Ovary (tissue), 9 donors: Measurements from ENCODE around the gene INO80C. TPM values are rescaled to one million over a fixed set of nuclear protein-coding genes. Genes with fewer than 3 reads are reported as not detected.

ENCODE experiments used
- DNase-seq, 5 donors: peaks; one replicate each; pipeline ENCODE4 v3.0.0-alpha.2; 2019 to 2020
- H3K27ac ChIP-seq, 2 donors: fragments of 200-600 bp; one replicate each; pipeline versions ENCODE4 v1.5.1 to v1.8.0; 2019 to 2022
- H3K27me3 ChIP-seq: fragments of 200-600 bp; one replicate; pipeline ENCODE4 v1.8.0; 2022
- H3K36me3 ChIP-seq: fragments of 200-600 bp; sonication (generic); one replicate; pipeline ENCODE4 v1.5.1; 2019
- H3K4me1 ChIP-seq: one replicate; pipeline ENCODE4 v1.8.1; 2013; ENCODE audit warnings: mild to moderate bottlenecking, moderate library complexity; ENCODE audit not compliant: insufficient read depth
- H3K4me3 ChIP-seq: fragments of 200-600 bp; sonication (generic); one replicate; pipeline ENCODE4 v1.5.1; 2017
- H3K9me3 ChIP-seq, 2 donors: fragments of 200-600 bp in 1 of 2; sonication (generic) in 1 of 2; one replicate each; pipeline versions ENCODE4 v1.5.1 to v1.8.1; 2013 to 2019; ENCODE audit warnings: mild to moderate bottlenecking in 1 of 2, moderate library complexity in 1 of 2
- CTCF ChIP-seq, 3 donors: fragments of 450-650 bp in 2 of 3; fragments of 200-600 bp in 1 of 3; IDR thresholded peaks; one replicate each; pipeline versions ENCODE4 v1.5.1 to v1.8.0; 2016 to 2022; ENCODE audit warnings: antibody characterized with exemption in 3 of 3, mild to moderate bottlenecking in 1 of 3
- EP300 ChIP-seq: sonication (generic); formaldehyde crosslinking; IDR thresholded peaks from one replicate; pipeline ENCODE4 v1.6.1; 2017; ENCODE audit warnings: antibody characterized with exemption
- POLR2A ChIP-seq: fragments of 450-650 bp; IDR thresholded peaks from one replicate; pipeline ENCODE4 v1.6.1; 2017; ENCODE audit warnings: antibody characterized with exemption, mild to moderate bottlenecking, moderate library complexity
- WGBS, 3 donors: extraction: QIAGEN DNeasy Blood & Tissue Kit in 1 of 3; methylation state at CpG; one replicate each; pipeline versions ENCODE4 v1.1.5 to v1.1.7; 2013 to 2017; 5-methylcytosine and 5-hydroxymethylcytosine counted together
- intact Hi-C, 4 donors: fragments of 100-400 bp; cut with DNase I; formaldehyde crosslinking; loops; one replicate each; pipeline versions ENCODE4 v1.11.0 to v1.15.1; 2022 to 2023
- polyA plus RNA-seq, 2 donors: library from polyadenylated mRNA; stranded (reverse); fragments of 200-250 nt in 1 of 2; fragments of 350-450 nt in 1 of 2; fragmentation: Illumina TruSeq in 1 of 2; extraction: RNeasy Lipid Tissue Mini Kit (QIAGEN cat#74804) in 1 of 2; gene quantifications; one replicate each; pipeline ENCODE4 v1.2.3, GENCODE V29; 2013 to 2014
- total RNA-seq, 7 donors: library from RNA; depleted of rRNA in 2 of 7; stranded (reverse); fragments of >200 nt in 2 of 7; fragmentation: NEBNext Ultra II Directional in 3 of 7; extraction: Animal tissue kit (Norgen Biotek cat#: 25700) in 3 of 7; gene quantifications; one replicate each; pipeline versions ENCODE4 v1.1.0 to v1.2.4, GENCODE V29; 2016 to 2023
- donor health status: DM: no; HTN: no; CAD: no; lungs with moderate emphysema.
- donor health status: DM: no; HTN: no; CAD: no.
- donor health status: Bipolar disorder and iron deficiency.
- donor health status: DM: yes; HTN: yes; CAD: no.
- donor health status: DM: no; HTN: no; CAD: no.
- donor health status: DM: yes; HTN: yes; CAD: no.

INO80C gene
- total and polyA plus RNA-seq, 9 donors: 1.8 to 13.9 (median 8.8) TPM

GRCh38 chr18:35435401-35435800 is 62.4 kb downstream of the INO80C start:
- H3K9me3 ChIP-seq: no peaks in the 10 kb centered on the region
- H3K4me3 ChIP-seq: no peak overlapping the region
- intact Hi-C loops: no loop called here
- H3K27me3 ChIP-seq: no peaks in the 10 kb centered on the region
- TF ChIP-seq CTCF (IDR thresholded peaks at IDR 0.05): no peak
- TF ChIP-seq POLR2A: no peak
- TF ChIP-seq EP300: no peak
- no peaks in the 10 kb centered on the region for H3K4me1 ChIP-seq
- H3K36me3 ChIP-seq: no peaks in the 10 kb centered on the region
- WGBS, 3 donors: 83 to 91% (median 87%) methylated on average over 3 of the region's 3 CpGs
- DNase-seq: no peak
- H3K27ac ChIP-seq: no peak overlapping the region

GRCh38 chr18:35432565-35433001 is 65.2 kb downstream of the INO80C start:
- H3K27me3 ChIP-seq: no peaks in the 10 kb centered on the region
- H3K4me1 ChIP-seq: no peaks in the 10 kb centered on the region
- TF ChIP-seq EP300 (no peak), CTCF (IDR thresholded peaks at IDR 0.05) (no peak), POLR2A (no peak)
- intact Hi-C loops: no loop called here
- H3K9me3 ChIP-seq: no peaks in the 10 kb centered on the region
- H3K27ac ChIP-seq: no peak overlapping the region
- DNase-seq: no peak
- H3K36me3 ChIP-seq: no peaks in the 10 kb centered on the region
- WGBS, 3 donors: 12 to 27% (median 16%) methylated on average over 1 of the region's 1 CpG
- no peak overlapping the region for H3K4me3 ChIP-seq

- H3K4me3 ChIP-seq: no peak overlapping the region
- no peak overlapping the region for H3K27ac ChIP-seq
- H3K36me3 ChIP-seq: no peaks in the 10 kb centered on the region
- no peak for TF ChIP-seq POLR2A
- no peak for TF ChIP-seq EP300
- TF ChIP-seq CTCF (IDR thresholded peaks at IDR 0.05): no peak
- intact Hi-C loops: no loop called here
- no peaks in the 10 kb centered on the region for H3K27me3 ChIP-seq
- no peaks in the 10 kb centered on the region for H3K9me3 ChIP-seq
- no peaks in the 10 kb centered on the region for H3K4me1 ChIP-seq
- DNase-seq: no peak
- 81 to 85% (median 85%) methylated on average over 6 of the region's 6 CpGs for WGBS, 3 donors
Observed at GRCh38 chr18:35431374-35431741, 66.4 kb downstream of the INO80C start.

GRCh38 chr18:35430721-35431373 is 66.9 kb downstream of the INO80C start:
- Histone ChIP-seq H3K27me3 (no peaks in the 10 kb centered on the region), H3K9me3 (no peaks in the 10 kb centered on the region), H3K27ac (no peak overlapping the region), H3K36me3 (no peaks in the 10 kb centered on the region), H3K4me1 (no peaks in the 10 kb centered on the region), H3K4me3 (no peak overlapping the region)
- intact Hi-C loops: no loop called here
- 70 to 72% (median 70%) methylated on average over 4 of the region's 4 CpGs for WGBS, 3 donors
- TF ChIP-seq POLR2A: no peak
- no peak for TF ChIP-seq CTCF (IDR thresholded peaks at IDR 0.05)
- TF ChIP-seq EP300: no peak
- DNase-seq: no peak
